ENCODE data around the gene CHCHD6. TPM values are rescaled to one million over a fixed set of nuclear protein-coding genes. Genes with fewer than 3 reads are reported as not detected.

CHCHD6 gene
- total and polyA plus RNA-seq, 4 donors = 12.1 to 22.6 (median 17.5) TPM

- WGBS, 2 donors = 85 to 87% methylated on average over 4 of the region's 4 CpGs
- peaks cover 0 to 28% (median 2%) of the 10 kb centered on the region in 5 donors for H3K4me1 ChIP-seq (ENCODE audit: control insufficient read depth in 5 of 5, insufficient read depth in 5 of 5, low read length in 5 of 5)
- peaks cover 3 to 20% (median 4%) of the 10 kb centered on the region in 3 donors for H3K27me3 ChIP-seq (ENCODE audit: control insufficient read depth in 3 of 3, insufficient read depth in 3 of 3, low read length in 2 of 3)
- TF ChIP-seq CTCF (IDR thresholded peaks at IDR 0.05; ENCODE audit: control extremely low read depth, extremely low read depth) = no peak
- H3K4me3 ChIP-seq = no peak overlapping the region
- no peak overlapping the region for H3K9ac ChIP-seq (ENCODE audit: insufficient read depth in 1 of 2, low read length in 2 of 2)
- no peak for DNase-seq
- H3K27ac ChIP-seq (ENCODE audit: low read depth in 1 of 2, low read length in 1 of 2) = no peak overlapping the region
- ATAC-seq (ENCODE audit: insufficient read depth, low FRiP score) = no peak
- H3K9me3 ChIP-seq (ENCODE audit: control insufficient read depth in 4 of 4, insufficient read depth in 3 of 4, low read length in 3 of 4) = no peaks in the 10 kb centered on the region
- H3K36me3 ChIP-seq (ENCODE audit: control insufficient read depth in 4 of 4, insufficient read depth in 4 of 4, low read length in 4 of 4) = no peaks in the 10 kb centered on the region
Measured at GRCh38 chr3:126680667-126681055, 23.4 kb upstream of the CHCHD6 start.

DNA sequence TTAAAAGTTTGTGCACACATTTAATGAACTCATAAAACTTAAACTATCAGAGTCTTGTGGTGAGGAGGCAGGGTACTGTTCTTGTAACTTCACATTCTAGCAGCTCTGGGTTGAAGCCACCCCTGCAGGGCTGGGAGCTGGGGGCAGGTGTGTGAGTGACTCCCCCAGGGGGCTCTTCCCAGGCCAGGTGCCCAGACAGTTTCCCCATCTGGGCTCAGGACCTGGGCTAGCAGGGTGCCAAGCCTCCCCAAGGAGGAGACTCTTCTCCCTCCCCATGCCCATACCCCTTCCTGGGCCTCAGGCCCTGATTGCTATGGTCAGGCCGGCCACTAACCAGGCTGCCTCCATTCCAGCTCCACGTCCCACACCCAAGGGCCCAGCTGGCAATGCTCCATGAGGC, 22.0 kb upstream of the CHCHD6 start:
- WGBS, 2 donors = 76 to 91% methylated on average over 2 of the region's 2 CpGs

DNA sequence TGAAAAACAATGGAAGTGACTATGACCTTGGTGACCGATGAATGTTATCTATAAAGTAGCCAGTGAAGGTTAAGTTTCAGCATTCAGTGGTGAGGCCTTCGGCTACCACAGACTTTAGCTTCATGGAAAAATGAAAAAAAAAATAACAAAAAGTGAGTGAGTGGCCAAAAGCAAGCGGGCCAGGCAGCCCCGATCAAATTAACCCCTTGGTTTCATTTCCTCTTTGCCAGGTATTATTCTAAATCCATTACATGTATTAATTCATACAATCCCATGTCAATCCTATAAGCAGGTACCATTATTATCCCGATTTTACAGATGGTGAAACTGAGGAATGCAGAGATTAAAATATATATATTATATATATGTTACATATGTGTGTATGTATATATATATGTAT, 21.0 kb upstream of the CHCHD6 start:
- H3K36me3 ChIP-seq (ENCODE audit: control insufficient read depth in 4 of 4, insufficient read depth in 4 of 4, low read length in 4 of 4) = no peaks in the 10 kb centered on the region
- WGBS, 2 donors = 74 to 84% methylated on average over 5 of the region's 5 CpGs
- H3K9me3 ChIP-seq (ENCODE audit: control insufficient read depth in 4 of 4, insufficient read depth in 3 of 4, low read length in 3 of 4) = no peaks in the 10 kb centered on the region
- no peak overlapping the region for H3K27ac ChIP-seq (ENCODE audit: low read depth in 1 of 2, low read length in 1 of 2)
- no peak overlapping the region for H3K9ac ChIP-seq (ENCODE audit: insufficient read depth in 1 of 2, low read length in 2 of 2)
- H3K4me3 ChIP-seq = no peak overlapping the region
- no peak for ATAC-seq (ENCODE audit: insufficient read depth, low FRiP score)
- no peak for DNase-seq
- peaks cover 3 to 6% (median 4%) of the 10 kb centered on the region in 3 donors for H3K27me3 ChIP-seq (ENCODE audit: control insufficient read depth in 3 of 3, insufficient read depth in 3 of 3, low read length in 2 of 3)
- peaks cover 0 to 28% (median 2%) of the 10 kb centered on the region in 5 donors for H3K4me1 ChIP-seq (ENCODE audit: control insufficient read depth in 5 of 5, insufficient read depth in 5 of 5, low read length in 5 of 5)
- no peak for TF ChIP-seq CTCF (IDR thresholded peaks at IDR 0.05; ENCODE audit: control extremely low read depth, extremely low read depth)

More for the DNA sequence above, 22.0 kb upstream of the CHCHD6 start:
- Histone ChIP-seq H3K9ac (ENCODE audit: insufficient read depth in 1 of 2, low read length in 2 of 2) (no peak overlapping the region), H3K27ac (ENCODE audit: low read depth in 1 of 2, low read length in 1 of 2) (no peak overlapping the region), H3K9me3 (ENCODE audit: control insufficient read depth in 4 of 4, insufficient read depth in 3 of 4, low read length in 3 of 4) (no peaks in the 10 kb centered on the region), H3K4me3 (no peak overlapping the region), H3K4me1 (ENCODE audit: control insufficient read depth in 5 of 5, insufficient read depth in 5 of 5, low read length in 5 of 5) (peaks cover 0 to 28% (median 2%) of the 10 kb centered on the region in 5 donors), H3K27me3 (ENCODE audit: control insufficient read depth in 3 of 3, insufficient read depth in 3 of 3, low read length in 2 of 3) (peaks cover 3 to 13% (median 4%) of the 10 kb centered on the region in 3 donors), H3K36me3 (ENCODE audit: control insufficient read depth in 4 of 4, insufficient read depth in 4 of 4, low read length in 4 of 4) (no peaks in the 10 kb centered on the region)
- DNase-seq (no peak), ATAC-seq (ENCODE audit: insufficient read depth, low FRiP score) (no peak)
- TF ChIP-seq CTCF (IDR thresholded peaks at IDR 0.05; ENCODE audit: control extremely low read depth, extremely low read depth) = no peak

DNA sequence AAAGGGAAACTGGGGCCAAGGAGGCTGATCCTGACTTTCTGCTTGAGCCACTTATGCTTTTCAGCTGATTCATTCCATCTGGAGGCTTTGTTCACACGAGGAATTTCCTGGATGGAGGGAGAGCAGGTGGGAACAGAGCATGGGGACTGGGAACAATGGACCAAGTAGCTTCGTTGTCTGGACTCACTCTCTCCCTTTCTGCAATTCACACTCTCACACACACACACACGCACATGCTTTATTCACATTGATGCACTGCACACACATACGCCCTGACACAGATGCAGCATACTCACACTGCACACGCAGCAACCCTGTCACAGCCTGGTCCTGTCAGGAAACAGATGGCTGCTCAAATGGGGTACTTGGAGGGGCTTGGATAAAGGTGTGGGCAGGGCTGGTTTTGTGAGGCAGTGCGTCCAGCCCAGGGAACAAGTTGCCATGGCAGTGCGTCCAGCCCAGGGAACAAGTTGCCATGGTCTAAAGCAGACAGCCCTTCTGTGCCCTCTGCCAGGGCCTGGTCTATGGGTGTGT, 19.8 kb upstream of the CHCHD6 start:
- no peaks in the 10 kb centered on the region for H3K36me3 ChIP-seq (ENCODE audit: control insufficient read depth in 4 of 4, insufficient read depth in 4 of 4, low read length in 4 of 4)
- ATAC-seq (ENCODE audit: insufficient read depth, low FRiP score) = no peak
- no peak for TF ChIP-seq CTCF (IDR thresholded peaks at IDR 0.05; ENCODE audit: control extremely low read depth, extremely low read depth)
- peaks cover 0 to 3% (median 0%) of the 10 kb centered on the region in 3 donors for H3K27me3 ChIP-seq (ENCODE audit: control insufficient read depth in 3 of 3, insufficient read depth in 3 of 3, low read length in 2 of 3)
- no peak overlapping the region for H3K27ac ChIP-seq (ENCODE audit: low read depth in 1 of 2, low read length in 1 of 2)
- WGBS, 2 donors = 34 to 52% methylated on average over 7 of the region's 7 CpGs
- H3K4me3 ChIP-seq = no peak overlapping the region
- peaks cover 0 to 18% (median 2%) of the 10 kb centered on the region in 5 donors for H3K4me1 ChIP-seq (ENCODE audit: control insufficient read depth in 5 of 5, insufficient read depth in 5 of 5, low read length in 5 of 5)
- DNase-seq = peak in 1 of 3 donors; percentile 38
- H3K9ac ChIP-seq (ENCODE audit: insufficient read depth in 1 of 2, low read length in 2 of 2) = peak overlapping the region in 1 of 2 donors; percentile 0
- no peaks in the 10 kb centered on the region for H3K9me3 ChIP-seq (ENCODE audit: control insufficient read depth in 4 of 4, insufficient read depth in 3 of 4, low read length in 3 of 4)
